HG03135 (cell line): ENCODE measurements around the gene ADORA2B.

Experiments
- ATAC-seq: cut with Tn5 transposase; IDR thresholded peaks from one replicate; pipeline ENCODE4 v1.9.1; 2021; ENCODE audit warnings: mild to moderate bottlenecking, moderate library complexity; ENCODE audit not compliant: unreplicated experiment

The ADORA2B gene

DNA sequence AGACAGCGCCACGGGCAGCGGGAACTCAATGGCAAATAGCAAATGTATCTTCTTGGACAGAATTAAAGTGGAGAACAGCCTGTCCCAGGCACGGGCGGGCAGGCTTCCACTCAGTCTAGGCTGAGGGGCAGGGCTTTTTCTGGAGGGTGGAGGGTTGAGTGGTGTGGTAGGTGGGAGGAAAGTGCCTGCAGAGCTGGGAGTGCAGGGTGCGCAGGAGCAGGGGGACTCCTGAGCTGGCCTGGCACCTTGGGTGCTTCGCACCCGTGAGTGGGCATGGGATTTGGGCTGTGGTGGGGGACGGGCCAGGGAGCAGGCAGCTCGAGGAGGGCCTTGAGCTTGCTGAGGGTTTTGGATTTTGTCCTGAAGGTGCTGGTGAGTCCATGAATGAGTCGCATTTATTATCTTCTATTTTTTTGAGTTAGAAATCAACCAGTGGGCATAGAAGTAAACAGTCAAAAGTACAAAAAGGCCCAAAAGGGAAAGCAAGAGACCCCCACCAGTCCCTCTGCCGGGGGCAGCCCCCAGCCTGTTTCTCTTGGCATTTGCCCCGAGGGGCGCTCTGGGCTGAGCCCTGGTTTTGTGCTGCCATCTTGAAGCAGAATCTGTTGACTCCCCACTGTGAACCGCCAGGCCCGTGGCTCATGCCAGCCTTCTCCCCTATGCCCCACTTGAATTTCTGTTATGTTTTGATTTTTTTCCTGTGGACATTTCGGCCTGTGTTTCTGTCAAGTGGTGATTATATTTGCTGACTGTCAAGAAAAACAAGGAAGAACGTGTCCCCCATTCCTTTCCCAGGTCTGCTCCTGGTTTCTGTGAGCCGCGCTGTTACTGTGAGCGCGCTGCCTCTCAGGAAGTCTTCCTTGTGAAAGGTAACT, 8.2 kb downstream of the ADORA2B start:
- ATAC-seq = no peak

DNA sequence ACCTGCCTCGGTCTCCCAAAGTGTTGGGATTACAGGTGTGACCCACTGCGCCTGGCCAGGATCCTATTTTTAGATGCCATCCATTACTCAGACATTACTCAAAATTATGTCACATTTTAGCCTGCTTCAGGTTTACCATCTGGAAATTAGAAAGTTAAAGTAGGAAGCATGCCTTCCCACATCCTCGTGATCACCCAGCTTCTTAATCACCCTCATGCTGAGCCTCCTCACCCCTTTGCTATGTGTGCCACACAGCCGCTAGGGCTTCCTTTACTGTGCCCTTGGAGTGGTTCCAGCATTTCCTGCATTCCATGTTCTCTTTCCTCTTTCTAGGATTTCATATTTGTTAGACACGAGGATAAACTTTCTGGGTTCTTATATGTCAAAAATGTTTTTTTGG, 9.3 kb downstream of the ADORA2B start:
- no peak for ATAC-seq

DNA sequence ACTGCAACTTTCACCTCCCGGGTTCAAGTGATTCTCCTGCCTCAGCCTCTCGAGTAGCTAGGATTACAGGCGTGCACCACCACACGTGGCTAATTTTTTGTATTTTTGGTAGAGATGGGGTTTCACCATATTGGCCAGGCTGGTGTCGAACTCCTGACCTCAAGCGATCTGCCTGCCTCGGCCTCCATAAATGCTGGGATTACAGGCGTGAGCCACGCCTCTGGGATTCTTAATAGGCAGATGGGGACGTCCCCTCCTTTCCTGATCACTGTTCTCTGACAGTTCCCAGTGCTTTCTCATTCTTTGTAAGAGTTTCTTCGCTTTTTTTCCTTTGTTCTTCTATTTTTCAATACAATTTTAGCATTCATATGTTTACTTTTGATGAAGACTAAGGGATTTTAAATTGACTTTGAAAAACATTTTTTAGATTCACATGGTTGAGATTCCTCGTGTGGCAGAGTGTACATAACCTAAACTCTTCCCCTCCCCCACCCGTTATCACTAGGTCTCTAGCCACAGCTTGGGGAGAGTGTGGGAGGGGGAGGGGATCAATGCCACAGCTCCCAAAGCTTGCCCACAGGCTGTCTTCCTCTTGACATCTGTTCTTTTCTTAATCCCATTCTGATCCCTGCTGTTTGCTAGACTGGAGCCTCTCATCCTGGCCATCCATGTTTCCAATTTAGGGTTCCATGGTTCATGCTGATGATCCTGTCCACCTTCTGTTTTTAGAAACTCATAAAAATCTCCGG, 11.0 kb downstream of the ADORA2B start:
- no peak for ATAC-seq

DNA sequence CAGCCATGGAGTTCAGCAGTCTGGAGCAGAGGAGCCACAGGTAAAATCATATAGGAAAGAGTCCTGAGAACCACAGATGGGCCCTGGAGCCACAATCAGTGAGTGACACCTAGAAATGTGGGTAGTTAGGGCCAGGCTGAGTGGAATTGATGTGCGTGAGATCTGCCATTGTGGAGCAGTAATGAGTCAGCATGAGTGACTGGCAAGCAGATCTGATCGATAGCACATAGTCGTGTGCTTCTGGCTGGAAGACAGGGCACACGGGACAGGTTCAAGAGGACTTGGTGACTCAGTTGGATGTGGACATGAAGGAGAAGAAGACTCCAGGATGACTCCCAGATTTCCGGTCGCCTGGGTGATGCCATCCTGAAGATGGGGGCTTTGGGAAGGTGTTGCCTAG, 12.3 kb downstream of the ADORA2B start:
- no peak for ATAC-seq

DNA sequence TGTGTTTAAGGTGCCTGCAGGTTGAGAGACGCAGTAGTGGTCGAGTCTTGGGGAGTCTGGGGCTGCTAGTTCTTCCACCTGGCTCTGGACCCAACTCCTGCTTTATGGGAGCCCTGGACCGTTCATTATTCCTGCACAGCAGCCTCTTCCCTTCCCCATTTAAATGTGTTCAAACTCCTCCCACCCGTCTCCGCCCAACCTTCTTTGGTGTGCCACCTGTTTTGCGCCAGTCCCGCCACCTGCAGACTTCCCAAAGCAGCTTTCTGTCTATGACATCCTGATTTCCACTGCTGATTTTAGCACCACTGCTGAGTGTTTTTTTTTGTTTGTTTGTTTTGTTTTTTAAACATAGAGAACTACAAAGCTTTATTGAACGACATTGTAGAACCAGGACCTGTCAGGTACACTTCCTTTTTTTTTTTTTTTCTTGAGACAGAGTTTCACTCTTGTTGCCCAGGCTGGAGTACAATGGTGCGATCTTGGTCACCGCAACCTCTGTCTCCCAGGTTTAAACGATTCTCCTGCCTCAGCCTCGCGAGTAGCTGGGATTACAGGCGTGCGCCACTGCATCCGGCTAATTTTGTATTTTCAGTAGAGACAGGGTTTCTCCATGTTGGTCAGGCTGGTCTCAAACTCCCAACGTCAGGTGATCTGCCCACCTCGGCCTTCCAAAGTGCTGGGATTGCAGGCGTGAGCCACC, 12.8 kb downstream of the ADORA2B start:
- no peak for ATAC-seq

DNA sequence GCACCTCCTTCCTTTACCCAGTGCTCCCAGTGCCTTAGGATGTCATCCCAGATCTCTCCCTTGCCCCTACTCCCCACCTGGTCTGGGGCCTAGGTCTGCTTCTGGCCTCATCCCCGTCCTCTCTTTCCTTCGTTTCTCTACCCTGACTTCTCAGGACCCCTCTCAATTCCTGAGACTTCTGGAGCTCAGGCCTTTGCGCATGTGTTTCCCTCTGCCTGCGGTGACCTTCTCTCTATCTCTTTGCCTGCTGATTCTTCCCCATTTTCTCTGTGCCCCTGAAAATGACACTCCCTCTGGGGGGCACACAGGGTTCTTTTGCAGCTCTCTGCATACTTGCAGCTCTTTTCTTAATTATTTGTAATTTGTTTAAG, 13.5 kb downstream of the ADORA2B start:
- no peak for ATAC-seq

DNA sequence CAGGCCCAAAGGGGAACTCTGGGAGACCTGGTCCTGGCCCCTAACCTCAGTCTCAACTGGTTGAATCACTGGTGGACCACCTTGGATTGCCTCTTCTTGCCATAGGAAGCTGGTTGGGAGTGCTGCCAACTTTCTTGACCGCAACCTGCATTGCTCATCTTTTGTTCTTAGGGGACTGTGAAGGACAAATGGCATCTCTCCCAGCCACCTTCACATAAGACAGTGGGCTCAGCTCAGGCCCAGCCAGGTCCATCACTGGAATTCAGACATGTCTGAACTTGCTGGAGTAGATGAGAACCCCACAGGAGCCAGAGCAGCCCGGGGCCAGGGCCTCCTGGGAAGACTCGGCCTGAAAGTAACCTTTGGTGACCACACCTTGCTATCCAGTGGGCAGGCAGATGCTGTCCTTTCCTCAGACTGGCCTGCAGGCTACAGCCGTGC, 18.8 kb downstream of the ADORA2B start:
- no peak for ATAC-seq

DNA sequence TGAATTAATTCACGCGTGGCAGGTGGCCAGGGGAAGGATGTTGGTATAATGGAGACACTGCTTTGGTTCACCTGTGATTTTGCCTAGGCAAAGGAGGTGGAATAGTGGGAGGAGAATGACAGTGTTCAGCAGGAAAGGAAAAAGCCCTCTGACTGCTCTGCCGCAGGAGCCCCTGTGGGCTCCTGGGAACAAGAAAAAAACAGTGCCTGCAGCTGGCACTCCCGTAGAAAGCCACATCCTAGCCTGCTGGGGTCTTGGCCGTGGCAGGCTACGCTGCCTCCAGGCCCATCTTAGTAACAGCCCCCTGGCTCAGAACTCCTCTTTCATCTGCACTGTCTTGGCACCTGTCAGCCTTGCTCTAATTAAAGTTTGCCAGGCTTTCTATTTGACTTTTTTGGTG, 20.6 kb downstream of the ADORA2B start:
- no peak for ATAC-seq

DNA sequence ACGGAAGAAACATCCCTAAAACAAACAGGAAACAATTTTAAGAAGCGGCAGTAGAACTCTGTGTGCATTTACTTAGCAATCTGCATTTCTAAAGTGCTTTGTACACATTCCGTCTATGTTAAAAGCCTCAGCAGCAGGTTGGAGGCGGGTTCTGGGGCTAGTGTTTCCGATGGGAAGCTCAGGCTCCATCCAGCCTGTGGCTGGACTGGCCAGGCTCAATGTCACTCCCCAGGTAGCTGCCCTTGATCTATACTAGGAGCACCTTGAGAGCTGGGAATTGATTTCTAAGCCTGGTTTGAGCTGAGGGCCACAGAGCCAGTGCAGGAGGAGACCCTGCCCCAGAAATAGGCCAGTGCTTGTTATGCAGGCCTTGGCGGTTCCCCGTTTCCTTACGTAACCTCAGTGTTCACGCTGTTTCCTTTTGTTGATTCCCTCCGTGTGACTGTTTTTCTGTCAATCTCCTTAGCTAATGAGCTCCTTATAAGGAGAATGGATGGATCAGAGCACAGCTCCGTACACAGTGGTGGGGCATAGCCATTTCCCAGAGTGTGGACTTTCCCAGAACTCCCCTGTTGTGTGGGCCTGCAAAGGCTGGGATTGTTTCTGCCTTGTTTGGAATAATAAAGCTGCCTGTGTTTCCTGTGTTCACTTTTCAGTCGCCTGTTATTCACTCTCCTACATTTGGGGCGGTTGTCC, 21.4 kb downstream of the ADORA2B start:
- ATAC-seq = no peak

DNA sequence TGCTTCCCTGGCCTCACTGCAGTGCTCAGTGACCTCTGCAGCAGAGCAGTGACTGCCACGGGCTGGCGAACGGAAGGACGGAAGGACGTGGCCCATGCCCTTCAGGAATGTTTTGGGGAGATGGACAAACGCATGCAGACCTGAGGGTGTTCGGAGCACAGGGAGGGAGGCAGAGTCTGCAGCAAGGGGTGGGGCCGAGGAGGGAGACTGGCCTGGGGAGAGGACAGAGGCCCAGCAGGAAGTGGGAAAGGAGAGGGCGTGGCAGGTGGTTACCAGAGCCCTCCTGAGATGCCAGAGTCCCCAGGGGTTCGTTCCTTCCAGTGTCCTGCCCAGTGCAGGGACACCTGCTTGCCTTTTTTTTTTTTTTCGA, 21.9 kb downstream of the ADORA2B start:
- no peak for ATAC-seq

DNA sequence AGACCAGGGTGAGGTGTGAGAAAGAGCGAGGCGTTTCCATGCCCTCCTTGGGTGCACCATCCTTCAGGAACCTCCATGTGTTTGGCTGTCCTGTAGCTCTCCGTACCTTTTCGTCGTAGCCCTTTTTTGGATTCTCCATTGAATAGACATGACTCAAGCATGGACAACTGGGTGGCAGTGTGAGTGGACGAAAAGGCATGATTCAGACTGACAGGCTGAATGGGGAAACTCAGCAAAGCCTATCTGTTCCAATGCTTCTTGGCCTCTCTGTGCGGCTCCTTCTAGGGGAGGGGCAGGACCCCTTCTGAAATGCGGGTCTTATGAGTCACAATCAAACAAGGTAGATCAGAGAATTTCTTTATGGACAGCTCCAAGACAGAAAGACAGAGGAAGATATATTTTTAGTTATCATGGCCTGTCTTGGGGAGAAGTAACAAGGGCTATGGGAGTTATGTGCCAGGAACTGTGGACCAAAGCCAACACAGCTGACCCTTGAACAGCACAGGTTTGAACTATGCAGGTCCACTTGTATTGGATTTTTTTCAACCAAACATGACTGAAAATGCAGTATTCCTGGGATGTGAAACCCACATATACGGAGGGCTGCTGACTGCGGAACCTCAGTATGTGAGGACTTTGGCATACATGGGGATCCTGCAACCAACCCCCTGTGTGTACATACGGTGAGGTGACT, 22.9 kb downstream of the ADORA2B start:
- no peak for ATAC-seq

DNA sequence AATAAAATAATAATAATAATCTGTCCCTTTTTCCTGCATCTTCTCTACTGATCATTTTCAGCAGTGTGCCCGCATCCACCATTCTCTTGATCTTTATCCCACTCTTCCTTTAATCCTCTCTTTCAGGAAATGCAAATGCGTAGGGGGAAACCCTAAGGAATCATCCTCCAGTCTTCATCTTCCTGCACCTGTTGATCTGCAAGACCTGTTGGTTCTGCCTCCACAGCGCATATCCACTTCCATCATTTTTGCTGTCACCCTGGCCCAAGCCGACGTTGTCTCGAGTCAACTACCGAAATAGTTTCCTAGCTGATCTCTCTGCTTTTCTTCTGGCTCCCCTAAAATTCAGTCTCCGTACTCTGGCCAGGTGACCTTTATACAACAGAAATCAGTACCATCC, 24.5 kb downstream of the ADORA2B start:
- ATAC-seq = no peak

DNA sequence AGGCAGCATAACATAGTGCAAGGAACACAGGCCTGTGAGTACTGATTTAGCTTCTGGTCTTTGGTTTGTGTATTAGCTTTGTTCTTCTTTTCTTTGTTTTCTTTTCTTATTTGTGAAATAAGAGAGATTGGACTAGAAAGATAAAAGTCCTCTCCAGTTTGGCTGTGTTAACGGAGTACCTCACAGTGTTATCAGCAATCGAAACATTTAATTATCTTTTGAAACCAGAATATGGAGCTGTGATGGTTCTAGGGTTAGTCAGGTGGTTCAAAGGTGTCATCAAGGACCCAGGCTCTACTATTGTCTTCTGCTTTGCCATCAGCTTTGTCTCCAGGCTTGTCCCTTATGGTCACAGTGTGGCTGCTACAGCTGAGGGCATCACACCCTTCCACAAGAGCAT, 25.6 kb downstream of the ADORA2B start:
- no peak for ATAC-seq

DNA sequence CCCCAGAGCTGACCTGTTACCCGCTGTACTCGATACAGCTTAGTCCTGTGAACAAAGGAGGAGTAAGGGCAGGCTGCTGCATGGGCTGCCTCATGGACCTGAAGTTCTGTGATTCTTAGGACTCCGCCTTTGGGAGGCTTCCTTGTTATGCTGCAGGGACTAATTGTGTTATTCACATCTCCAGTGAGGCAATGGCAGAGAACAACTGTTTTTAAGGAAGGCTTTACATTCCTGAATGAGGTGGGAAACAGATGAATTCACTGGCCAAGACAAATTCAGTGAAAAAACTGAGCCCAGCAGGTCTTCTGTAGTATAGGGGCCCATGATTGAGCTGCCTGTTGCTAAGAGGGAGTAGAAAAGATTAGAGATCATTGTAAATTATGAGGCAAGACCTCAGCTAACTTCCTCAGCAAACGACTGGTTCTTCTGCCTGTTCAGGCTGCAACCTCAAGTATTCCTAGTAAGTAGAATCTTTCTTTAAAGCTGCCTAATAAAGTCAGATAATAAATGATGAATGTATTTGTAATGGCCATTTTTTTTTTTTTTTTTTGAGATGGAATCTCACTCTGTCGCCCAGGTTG, 26.3 kb downstream of the ADORA2B start:
- ATAC-seq = no peak

DNA sequence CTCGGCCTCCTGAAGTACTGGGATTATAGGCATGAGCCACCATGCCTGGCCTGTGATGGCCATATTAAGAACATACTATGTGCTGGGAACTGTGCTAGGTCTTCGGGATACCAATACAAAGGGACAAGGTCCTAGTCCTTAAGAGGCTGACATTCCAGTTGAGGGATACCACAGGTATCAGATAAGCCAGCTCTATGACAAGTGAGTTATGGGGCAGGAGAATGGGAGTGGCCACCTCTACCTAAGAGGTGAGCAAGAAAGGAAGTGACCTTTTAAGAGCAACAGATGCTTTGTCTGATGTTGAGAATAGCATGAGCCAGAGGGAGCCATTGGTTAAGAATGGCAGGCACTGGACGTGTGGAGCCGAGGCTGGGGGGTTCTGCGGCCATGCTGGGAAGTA, 27.0 kb downstream of the ADORA2B start:
- no peak for ATAC-seq

DNA sequence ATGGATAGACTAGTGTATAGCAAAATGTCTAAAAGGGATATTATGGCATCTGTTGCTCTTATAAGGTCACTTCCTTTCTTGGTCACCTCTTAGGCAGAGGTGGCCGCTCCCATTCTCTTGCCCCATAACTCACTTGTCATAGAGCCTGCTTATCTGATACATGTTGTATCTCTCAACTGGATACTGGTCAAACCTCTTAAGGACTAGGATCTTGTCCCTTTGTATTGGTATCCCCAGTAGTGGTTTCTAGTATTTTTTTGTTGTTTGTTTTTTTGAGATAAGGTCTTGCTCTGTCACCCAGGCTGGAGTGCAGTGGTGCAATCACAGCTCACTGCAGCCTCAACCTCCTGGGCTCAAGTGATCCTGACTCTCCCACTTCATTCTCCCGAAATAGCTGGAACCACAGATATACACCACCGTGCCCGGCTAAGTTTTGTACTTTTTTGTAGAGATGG, 27.6 kb downstream of the ADORA2B start:
- ATAC-seq = no peak

DNA sequence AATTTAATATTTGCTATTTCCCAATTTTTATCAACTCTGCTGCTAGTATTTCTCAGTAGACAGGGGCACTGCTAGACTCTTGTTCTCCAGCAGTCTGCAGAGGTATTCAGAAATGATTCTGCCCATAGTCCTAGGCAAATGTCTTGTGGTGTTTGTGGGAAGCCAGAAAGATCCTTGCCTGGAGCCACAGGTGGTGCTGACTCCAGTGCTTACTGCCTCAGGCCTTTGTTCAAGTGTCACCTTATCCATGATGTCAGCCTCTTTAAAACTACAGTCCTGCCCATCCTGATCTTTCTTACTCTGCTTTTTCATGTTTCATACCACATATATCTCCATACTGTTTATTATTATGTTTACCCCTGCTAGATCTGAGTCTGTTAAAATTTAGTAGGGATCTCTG, 28.1 kb downstream of the ADORA2B start:
- ATAC-seq = no peak

DNA sequence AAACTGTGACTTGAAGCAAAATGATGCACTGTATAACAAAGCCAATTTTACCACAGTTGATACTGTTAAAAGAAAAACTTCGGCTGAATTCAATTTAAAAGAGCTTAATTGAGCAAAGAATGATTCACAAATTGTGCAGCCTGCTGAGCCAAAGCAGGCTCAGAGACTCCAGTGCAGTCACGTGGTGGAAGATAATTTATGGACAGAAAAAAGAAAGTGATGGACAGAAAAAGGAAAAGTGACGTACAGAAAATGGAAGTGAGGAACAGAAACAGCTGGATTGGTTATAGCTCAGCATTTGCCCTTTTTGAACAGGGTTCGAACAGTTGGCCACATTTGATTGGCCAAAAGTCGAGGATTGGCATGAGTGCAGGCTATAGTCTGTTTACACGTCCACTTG, 28.9 kb downstream of the ADORA2B start:
- ATAC-seq = no peak

DNA sequence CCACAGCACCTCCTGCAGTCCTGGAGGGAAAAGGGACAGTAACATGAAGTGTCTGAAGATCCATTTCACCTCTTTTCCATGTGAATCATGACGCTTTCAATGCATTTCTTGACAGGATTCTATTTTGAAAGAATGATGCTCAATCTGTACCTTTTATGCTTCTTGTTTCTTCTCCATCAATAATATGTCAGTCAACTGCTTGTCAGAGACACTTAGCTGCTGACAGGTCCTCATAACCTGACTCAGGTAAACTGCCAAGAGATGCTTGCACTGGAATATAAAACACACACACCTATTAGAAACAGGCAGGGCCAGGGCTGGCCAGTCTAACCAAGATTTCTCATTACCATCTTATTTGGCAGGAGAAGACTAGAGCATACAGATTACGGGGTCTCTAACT, 33.0 kb downstream of the ADORA2B start:
- no peak for ATAC-seq

DNA sequence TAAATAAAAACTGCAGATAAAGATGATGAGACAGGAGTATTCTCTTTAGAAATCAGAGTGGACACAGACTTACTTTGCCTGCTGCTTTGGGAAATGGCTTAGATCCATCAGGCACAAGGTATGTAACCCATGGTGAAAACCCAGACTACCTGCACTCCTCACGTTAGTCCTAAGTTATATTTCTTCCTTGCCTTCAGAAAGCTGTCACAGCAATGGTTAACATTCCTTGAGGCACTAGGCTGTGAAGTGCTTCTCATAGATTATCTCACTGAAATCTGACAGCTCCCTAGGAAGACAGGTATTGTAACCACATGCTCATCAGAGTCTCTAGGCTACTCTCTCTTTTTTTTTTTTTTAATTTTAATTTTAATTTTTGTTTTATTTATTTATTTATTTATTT, 33.7 kb downstream of the ADORA2B start:
- no peak for ATAC-seq
